GM21381 (cell line): ENCODE data around the gene TNFRSF1A.
A peak's percentile ranks its signal among the peaks of the same experiment; 100 is the strongest.
"Not testable (repeated sequence)": the region's sequence is repeated elsewhere in the genome, so short reads cannot be mapped to it uniquely, and the experiment has no call there.

Experiments
- ATAC-seq: cut with Tn5 transposase; IDR thresholded peaks from one replicate; pipeline ENCODE4 v1.9.1; 2021; ENCODE audit warnings: mild to moderate bottlenecking, moderate library complexity; ENCODE audit not compliant: unreplicated experiment

Gene TNFRSF1A

DNA sequence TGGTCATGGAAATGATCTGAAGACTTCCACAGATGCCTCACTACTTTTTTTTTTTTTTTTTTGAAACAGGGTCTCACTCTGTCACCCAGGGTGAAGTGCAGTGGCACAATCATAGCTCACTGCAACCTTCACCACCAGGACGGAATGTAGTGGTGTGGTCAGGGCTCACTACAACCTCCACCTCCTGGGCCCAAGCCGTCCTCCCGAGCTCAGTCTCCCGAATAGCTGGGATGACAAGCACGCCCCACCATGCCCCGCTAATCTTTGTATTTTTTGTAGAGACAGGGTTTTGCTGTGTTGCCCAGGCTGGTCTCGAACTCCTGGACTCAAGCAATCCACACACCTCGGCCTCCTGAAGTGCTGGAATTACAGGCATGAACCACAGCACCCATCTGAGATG is 3.3 kb downstream of the TNFRSF1A start:
- not testable (repeated sequence) for ATAC-seq

DNA sequence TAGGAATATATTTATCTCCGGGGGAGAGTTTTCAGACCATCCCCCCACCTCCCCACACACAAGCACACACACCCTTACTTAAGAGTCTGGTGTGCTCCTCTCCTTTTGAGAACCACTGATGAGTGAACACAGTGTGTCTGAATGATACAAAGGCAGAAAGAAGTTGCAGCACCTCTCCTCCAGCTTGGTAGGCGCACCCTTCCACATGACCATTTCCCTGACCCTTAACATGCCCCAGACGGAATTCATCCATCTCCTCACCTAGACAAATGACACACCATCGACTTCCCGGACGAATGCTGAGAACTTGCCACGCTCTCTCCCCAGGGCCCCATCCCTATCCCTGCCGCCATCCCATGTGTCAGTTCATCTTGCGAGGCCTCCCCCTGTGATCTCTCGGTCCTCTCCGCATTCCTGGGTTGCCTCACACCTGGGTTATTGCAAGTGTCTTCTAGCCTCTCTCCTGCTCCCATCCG is 3.9 kb downstream of the TNFRSF1A start:
- no peak for ATAC-seq

DNA sequence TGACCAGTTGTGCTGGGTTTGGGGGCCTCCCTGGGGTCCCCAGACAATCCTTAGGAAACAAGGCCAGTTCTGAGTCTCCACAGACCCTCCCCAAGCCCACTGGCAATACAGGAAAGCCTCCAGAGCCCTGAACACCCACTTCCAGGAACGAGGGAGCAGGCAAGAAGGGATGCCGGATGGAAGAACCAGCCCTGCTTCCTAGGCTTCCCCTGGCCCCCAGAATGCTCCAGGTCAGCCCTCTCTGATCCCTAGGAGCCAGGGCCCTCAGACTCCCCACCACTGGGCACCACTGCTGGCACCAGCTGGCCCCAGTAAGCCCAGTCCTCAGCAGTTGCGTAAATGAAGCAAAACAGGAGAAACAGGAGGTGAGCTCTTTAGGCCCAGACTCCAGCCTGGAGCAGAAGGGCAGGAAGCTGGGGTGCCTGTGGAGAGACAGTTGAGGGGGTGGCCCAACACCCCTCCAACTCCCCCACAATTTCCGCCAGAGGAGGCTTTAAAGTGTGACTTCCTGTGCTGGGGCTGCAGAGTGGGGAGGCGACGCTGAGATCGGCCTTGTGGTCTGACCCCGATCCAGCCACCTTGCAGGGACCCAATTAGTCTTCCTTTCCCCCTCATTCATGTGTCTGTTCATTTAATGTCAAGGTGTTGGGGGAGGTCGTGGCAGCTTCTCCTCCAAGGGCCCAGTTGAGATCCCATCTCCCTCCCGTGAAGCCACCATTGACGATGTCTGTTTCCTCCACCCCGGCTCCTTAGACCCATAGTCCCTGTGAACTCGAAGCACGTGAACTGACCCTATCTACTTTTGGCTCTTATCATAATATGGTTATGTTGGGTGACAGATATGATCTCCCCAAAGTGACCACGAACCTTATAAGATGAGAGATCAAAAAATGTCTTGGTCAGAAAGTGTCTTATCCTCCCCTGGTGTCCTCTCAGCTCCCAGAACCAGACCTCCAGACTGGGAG is 4.7 kb downstream of the TNFRSF1A start:
- no peak for ATAC-seq

DNA sequence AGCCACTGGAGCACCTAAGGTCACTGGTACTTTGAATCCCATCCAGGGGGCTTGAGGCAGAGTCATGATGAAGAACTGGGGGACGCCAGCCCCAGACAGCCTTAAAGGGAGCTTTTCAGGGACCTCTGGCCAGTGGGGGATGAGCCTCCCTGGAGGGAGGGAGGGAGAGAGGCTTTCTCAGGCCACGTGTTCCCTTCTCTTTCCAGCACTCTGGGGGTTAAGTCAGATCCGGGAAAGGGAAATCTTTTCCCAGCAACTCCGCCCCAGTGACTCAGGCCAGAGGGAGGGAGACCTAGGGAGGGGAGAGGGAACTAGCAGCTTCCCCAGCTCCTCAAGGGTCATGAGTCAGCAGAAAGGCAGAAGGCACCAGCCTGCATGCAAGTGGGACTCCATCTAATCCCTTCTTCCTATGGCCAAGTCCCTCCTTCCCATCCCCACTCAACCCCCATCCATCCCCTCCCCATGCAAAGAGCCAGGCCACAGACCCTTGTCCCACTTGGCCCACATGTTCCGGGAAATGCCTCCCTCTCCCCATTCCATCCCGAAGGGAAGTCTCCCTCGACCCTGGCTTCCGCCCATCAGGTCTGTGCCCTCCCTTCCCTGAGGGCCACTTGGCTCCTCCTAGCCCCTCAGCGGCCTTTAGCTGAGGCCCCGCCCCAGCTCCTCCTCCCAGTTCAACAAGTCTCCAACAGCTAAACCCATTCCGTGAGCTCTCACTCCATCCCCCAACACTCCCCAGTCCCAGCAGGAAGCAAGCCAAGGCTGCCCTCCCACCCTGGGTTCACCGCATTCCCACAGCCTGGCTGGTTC is 5.6 kb downstream of the TNFRSF1A start:
- ATAC-seq, result no peak

DNA sequence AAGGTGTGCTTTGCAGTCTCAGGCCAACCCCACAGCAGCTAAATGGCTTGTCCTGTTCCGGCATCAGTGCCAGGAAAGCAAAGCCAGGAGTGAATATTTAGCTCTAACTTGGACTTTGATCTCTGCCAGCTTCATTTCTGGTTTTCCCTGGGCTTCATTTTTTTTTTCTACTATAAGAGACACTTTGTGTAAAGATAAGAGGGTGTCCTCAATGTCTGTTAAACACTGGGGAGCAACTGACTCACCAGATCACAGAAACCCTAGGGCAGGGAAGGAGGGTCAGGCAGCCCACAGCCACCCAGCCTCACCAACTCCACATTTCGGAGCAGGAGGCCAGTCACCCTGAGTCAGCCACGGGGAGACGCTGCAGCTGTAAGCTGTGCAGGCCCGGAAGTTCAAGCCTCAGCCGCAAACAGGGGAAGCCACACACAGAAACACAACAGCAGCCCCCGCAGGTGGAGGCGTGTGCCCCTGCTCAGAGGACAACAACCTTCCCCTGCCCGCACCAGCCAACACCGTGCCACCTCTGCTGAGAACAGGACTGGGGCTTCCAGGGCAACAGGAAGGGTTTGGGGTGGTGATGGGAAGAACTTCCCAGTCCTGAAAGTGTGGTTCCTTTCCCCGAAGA is 6.3 kb downstream of the TNFRSF1A start:
- ATAC-seq, result peak; percentile 54

DNA sequence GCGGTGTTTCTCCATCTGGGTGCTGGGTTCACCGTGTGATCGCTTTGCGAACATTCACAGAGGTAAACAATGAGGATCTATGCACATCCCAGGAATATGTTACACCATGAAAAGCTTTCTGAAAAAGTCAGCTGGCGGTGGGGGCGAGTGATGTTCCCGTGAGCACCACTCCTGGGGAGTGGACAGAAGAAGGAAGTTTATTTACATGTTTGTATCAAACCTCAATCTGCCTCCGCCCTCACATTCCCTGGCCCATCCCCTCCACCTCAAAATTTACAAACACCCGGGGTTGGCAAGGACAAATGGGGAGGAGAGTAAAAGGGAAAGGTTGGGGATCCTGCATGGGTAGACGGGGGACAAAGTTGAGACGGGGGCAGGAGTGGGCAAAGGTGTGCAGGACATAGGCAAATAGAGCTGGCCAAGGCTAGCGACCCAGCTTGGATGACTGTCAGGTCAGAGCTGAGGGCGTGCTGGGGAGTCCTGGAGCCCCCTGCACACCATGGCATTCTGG is 6.9 kb downstream of the TNFRSF1A start:
- no peak for ATAC-seq

DNA sequence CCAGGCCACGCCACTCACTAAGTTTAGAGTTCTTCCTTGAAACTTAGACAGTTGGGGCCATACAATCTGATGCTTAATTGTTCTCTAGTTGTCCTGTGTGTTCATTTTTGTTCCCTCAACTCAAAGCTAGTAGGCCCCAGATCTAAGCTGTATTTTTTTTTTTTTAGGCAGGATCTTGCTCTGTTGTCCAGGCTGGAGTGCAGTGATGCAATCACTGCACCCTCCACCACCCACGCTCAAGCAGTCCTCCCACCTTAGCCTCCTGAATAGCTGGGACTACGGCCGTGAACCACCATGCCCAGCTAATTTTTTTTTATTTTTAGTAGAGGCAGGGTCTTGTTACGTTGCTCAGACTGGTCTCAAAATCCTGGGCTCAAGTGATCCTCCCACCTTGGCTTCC is 7.5 kb downstream of the TNFRSF1A start:
- ATAC-seq, result no peak

DNA sequence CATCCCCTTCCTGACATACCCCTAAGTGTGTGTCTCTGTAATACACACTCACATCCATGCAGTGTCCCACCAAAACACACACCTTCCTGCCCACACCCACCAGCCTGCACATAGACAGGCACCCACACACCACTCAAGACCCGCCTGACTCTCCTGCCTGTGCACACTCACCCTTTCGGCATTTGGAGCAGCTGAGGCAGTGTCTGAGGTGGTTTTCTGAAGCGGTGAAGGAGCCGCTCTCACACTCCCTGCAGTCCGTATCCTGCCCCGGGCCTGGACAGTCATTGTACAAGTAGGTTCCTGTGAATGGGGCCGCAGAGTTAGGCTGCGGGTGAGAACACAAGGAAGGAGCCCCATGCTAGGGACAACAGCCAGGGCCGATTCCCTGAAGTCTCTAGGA is 8.3 kb downstream of the TNFRSF1A start:
- no peak for ATAC-seq

DNA sequence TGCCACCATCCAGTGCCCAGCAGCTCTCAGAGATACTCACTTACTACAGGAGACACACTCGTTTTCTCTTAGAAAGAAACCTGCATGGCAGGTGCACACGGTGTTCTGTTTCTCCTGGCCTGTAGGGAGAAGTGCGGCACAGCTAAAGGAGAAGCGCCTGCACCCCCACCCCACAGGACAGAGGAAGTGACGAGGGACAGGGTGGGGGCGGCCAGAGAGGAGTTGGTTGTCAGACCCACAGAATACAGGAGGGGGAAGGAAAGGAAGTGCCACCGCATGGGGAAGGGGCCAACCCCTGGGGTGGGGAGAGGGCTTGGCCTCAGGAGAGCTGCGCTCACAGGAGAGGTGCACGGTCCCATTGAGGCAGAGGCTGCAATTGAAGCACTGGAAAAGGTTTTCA is 8.8 kb downstream of the TNFRSF1A start:
- ATAC-seq, result no peak

DNA sequence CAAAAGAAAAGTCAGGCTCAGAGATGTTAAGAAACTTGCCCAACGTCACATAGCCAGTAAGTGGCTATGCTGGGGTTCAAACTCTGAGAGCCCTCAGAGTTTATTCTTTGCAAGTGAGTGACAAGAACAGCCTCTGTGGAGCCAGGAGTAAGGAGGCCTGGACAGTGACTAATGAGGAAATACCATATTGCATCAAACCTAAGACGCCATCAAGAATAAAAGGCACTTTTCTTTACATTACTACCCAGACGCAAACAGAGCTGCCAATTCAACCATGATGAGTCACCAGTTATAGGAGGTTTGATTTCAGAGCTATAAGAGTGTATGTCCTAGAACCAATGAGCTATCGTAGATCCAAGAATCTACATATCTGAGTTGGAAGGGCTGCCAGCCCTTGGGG is 9.4 kb downstream of the TNFRSF1A start:
- ATAC-seq, result no peak

DNA sequence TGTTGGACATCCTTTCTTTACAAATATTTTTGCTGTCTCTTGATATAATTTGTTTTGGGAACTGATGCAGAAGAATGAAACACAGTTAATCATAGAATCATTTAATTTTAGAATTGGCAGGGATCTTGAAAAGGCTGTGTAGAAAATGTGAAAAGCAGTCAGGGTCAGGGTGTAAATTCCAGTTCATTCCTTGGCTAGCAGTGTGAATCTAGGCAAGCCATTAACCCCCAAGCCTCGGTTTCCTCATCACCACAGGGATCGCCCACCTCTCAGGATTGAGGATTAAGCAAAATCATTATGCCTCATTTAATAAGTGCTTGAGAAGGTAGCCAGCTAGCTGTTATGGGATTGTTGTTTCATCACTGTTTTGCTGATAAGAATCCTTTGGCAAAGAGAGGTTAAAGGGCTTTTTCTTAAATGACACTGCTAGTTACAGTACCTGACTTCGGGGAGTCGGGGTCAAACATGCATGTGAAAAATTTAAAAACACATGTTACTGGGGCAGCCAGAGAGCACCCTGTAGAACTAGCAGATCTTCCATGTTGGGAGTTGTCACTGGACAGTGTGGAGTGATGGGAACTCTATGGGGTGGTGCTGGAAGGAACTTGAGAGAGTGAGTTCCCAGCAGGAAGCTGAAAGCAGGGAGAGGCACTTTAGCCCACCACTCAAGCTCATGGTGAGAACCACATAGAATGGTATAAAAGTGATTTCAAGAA is 10.7 kb downstream of the TNFRSF1A start:
- ATAC-seq, result no peak

DNA sequence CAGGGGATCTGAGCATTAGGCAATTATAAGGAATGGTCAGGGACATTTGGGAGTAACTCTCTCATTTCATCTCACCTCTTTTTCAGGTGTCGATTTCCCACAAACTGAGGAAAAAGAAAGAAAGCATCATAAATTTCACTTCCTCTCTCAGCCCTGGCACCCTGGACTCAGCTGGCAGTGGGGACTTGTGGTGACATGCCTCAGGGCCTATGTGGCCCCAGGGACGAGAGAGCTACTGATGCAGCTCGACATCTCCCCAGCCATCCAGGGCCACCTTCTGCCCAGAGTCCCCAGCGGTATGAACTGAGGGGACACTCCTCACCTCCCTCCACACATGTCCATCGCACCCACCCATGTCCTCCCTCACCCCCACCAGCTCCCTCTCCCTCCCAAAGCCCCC is 11.7 kb downstream of the TNFRSF1A start:
- ATAC-seq, result peak; percentile 72

DNA sequence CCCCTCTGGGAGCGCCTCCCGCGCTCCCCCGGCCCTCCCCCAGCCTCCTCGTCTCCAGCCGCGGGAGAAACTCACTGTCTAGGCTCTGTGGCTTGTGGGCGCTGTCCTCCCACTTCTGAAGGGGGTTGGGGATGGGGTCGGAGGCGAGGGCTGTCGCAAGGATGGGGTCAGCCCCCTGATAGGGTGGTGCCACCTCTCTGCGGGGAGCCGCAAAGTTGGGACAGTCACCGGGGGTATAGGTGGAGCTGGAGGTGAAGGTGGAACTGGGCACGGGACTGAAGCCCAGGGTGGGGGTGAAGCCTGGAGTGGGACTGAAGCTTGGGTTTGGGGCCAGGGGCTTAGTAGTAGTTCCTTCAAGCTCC is 12.2 kb downstream of the TNFRSF1A start:
- no peak for ATAC-seq

DNA sequence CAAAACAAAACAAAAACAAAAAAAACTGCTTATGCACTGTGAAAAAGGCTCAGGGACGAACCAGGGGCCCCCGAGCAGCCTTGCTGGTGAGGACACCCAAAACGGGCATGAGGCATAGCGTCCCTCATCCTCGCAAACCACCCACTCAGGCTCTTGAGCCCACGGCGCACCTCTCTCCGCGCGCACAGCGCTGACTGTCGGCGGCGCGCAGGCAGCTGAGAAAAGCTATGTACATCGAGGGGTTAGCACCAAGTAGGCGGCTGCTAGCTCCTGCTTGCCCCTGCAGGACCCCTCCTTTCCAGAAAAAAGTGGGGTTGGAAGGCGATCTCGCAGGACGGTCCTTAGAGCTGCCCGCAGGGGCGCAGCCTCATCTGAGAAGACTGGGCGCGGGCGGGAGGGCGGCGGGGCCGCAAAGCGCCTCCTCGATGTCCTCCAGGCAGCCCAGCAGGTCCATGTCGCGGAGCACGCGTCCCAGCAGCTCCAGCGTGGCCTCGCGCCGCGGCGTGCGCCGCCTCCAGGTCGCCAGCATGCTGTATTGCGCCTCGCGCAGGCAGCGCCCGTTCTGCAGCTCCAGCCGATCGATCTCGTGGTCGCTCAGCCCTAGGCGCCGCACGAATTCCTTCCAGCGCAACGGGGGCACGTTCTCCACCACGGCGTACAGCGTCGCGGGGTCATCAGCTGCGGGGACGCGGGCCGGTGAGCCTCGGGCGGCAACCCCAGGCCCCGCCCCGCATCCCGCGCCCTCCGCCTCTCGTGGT is 12.8 kb downstream of the TNFRSF1A start:
- no peak for ATAC-seq

DNA sequence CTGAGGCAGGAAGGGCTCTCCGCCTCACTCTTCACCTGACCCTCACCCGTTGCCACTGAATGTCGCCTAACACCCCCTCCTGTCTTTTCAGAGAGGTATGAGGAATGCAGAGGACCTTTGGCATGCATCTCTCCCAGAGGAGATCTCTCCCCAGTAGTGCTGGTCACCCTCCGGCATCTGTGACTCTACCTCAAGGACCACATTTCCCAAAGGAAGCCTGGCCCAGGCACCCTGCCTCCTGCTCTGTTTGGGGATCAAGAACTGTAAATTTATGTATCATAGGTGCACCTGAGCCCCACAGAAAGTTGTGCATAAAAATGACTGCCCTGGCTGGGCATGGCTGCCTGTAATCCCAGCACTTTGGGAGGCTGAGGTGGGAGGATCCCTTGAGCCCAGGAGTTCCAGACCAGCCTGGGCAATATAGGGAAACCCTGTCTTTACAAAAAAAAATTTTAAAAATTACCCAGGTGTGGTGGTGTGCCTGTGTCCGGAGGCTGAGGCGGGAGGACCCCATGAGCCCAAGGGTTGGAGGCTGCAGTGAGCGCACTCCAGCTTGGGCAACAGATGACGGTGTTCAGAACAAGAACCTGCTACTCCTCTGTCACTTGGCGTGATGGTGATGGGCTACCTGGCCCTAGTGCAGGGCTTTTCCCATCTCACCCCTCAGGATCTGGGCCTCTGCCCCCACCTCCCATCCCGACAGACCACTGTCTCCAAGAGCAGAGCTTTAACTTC is 13.7 kb downstream of the TNFRSF1A start:
- ATAC-seq, result no peak

DNA sequence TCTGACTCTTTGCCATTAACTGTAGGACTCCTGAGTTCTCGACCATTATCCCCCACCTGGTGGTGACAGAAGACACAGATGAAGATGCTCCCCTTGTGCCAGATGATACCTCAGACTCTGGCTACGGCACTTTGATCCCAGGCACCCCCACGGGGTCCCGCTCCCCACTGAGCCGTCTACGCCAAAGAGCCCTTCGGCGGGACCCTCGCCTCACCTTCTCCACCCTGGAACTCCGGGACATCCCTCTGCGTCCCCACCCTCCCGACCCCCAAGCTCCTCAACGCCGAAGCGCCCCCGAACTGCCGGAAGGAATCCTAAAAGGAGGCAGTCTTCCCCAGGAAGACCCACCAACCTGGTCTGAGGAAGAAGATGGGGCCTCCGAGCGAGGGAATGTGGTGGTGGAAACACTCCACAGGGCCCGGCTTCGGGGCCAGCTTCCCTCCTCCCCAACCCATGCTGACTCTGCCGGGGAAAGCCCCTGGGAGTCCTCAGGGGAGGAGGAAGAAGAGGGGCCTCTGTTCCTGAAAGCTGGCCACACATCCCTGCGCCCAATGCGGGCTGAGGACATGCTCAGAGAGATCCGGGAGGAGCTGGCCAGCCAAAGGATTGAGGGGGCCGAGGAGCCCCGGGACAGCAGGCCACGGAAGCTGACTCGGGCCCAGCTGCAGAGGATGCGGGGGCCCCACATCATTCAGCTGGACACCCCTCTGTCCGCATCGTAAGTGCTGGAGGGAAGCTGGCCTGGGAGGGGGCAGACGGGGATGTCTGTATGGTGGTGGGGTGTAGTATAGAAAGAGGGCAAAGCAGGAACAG is 14.4 kb downstream of the TNFRSF1A start:
- no peak for ATAC-seq

DNA sequence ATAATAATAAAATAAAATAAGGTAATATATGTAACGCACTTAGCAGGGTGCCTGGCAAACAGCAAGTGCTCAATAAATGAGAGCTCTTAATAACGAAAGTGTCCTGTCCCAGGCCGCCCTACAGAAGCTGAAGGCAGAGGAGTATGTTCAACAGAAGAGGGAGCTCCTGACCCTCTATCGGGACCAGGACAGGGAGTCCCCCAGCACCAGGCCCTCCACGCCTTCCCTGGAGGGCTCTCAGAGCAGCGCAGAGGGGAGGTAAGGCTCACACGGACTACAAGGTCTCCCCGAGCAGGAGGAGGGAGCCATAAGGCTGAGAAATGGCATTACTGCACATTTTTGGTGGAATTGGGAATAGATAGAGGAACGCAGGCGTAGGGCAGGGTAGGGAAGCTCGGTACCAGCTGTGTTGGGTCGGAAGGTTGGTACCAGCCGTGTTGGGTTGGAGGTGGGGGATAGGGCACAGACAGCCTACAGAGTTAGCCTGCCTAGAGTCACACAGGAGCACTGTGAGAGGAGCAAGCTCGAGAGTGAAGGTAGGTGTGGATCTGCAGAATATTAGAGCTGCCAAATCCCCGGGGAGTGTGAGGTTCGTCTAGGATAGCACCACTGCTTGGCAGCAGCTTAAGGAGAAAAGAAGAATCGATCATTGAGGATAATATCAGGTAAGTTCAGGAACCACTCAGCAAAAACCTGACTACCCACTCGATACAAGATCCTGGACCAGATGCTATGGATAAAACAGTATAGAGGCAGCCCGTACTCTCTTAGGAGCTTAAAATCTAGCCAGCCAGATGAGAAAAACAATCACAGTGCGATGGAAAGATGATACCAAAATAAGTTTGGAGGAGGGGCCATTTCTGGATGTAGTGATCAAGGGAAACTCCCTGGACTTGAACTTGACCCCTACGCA is 15.3 kb downstream of the TNFRSF1A start:
- ATAC-seq, result no peak
